Activated T-cell treated with anti-CD3 and anti-CD28 coated beads, Interleukin-2, amount 50 U/mL, for 4 hours (primary cell): Measurements from ENCODE around the gene TMEM88. TPM values are rescaled to one million over a fixed set of nuclear protein-coding genes. Genes with fewer than 3 reads are reported as not detected.

ENCODE experiments used
- total RNA-seq, 3 donors: library from RNA; stranded (reverse); gene quantifications; one replicate each; pipeline ENCODE4 v1.2.1, GENCODE V29; 2021

Gene TMEM88
- total RNA-seq, 3 donors from 2014 or later: 8.9 to 11.1 (median 9.9) TPM

Other genes with a start within 250 kb of the TMEM88 start
- gene FXR2, start 240.2 kb upstream of the TMEM88 start, total RNA-seq: 10 to 100 TPM; 53.7 to 57.6 (median 54.2) TPM
- 10 to 100 TPM; 14.9 to 18.1 (median 16.8) TPM for gene SAT2, start 227.2 kb upstream of the TMEM88 start, total RNA-seq
- gene SHBG, start 224.9 kb upstream of the TMEM88 start, total RNA-seq: not detected
- gene ATP1B2, start 204.1 kb upstream of the TMEM88 start, total RNA-seq: under 1 TPM; 0.10 to 0.24 (median 0.13) TPM
- gene TP53, start 167.6 kb upstream of the TMEM88 start, total RNA-seq: 100 to 1,000 TPM in 1 of 3 donors, 10 to 100 TPM in 2; 93.0 to 106 (median 98.9) TPM
- gene WRAP53, start 166.6 kb upstream of the TMEM88 start, total RNA-seq: 10 to 100 TPM; 27.3 to 34.9 (median 34.3) TPM
- under 1 TPM in 1 of 3 donors, not detected in 2; 0.08 TPM for gene EFNB3, start 149.9 kb upstream of the TMEM88 start, total RNA-seq
- gene DNAH2, start 137.3 kb upstream of the TMEM88 start, total RNA-seq: not detected
- 100 to 1,000 TPM; 187 to 226 (median 206) TPM for gene KDM6B, start 20.8 kb upstream of the TMEM88 start, total RNA-seq
- gene NAA38, start 2.5 kb downstream of the TMEM88 start, total RNA-seq: 10 to 100 TPM; 40.4 to 47.5 (median 41.5) TPM
- gene CYB5D1, start 2.9 kb downstream of the TMEM88 start, total RNA-seq: 10 to 100 TPM; 19.7 to 20.8 (median 20.6) TPM
- 100 to 1,000 TPM; 117 to 127 (median 123) TPM for gene CHD3, start 33.7 kb downstream of the TMEM88 start, total RNA-seq
- gene RNF227, start 61.2 kb downstream of the TMEM88 start, total RNA-seq: 1 to 10 TPM; 4.7 to 5.5 (median 5.0) TPM
- gene KCNAB3, start 74.8 kb downstream of the TMEM88 start, total RNA-seq: 10 to 100 TPM; 10.3 to 11.5 (median 11.4) TPM
- 100 to 1,000 TPM; 123 to 134 (median 124) TPM for gene TRAPPC1, start 76.9 kb downstream of the TMEM88 start, total RNA-seq
- gene CNTROB, start 77.1 kb downstream of the TMEM88 start, total RNA-seq: 10 to 100 TPM; 31.8 to 37.1 (median 34.6) TPM
- gene GUCY2D, start 147.5 kb downstream of the TMEM88 start, total RNA-seq: under 1 TPM in 1 of 3 donors, not detected in 2; 0.46 TPM
- under 1 TPM in 1 of 3 donors, not detected in 2; 0.14 TPM for gene ALOX15B, start 184.0 kb downstream of the TMEM88 start, total RNA-seq
- 1 to 10 TPM in 1 of 3 donors, under 1 TPM in 2; 0.81 to 1.6 (median 0.95) TPM for gene ALOX12B, start 232.7 kb downstream of the TMEM88 start, total RNA-seq